Measurements from ENCODE around the gene CDH13.

DNA sequence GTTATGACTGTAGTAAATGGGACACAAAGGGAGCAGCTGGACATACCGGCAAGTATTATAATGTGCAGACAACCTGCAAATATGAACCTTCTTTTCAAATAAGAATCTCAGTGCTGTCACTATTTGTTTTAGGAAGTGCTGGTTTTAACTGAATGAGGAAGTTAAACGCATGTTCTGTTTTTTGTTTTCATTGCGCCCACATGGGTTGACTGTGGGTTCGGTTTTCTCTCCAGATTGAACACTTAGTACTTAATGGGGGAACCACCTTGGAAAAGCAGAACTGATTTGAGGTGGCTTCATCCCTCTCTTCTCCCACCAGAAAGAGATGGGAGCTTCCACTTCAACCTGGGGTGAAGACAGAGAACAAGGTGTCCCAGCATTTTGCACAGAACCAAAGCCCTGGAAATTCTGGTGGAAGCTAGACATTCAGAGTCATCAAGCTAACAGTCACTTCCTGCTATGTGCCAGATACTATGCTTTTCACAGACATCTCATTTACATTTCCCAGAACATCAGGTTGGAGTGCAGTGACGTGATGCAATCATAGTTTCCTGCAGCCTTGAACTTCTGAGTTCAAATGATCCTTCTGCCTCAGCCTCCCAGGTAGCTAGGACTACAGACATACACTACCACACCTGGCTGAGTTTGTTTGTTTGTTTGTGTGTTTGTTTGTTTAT, 149.8 kb downstream of the CDH13 start:
- no peak for TF ChIP-seq POLR2AphosphoS5 (IDR thresholded peaks at IDR 0.05; ENCODE audit: borderline replicate concordance, low read depth, low read length)
- no peak for TF ChIP-seq EZH2 (IDR thresholded peaks at IDR 0.05)

Measured in SK-N-MC (cell line).